ENCODE measurements around the gene RBM15. TPM values are rescaled to one million over a fixed set of nuclear protein-coding genes. Genes with fewer than 3 reads are reported as not detected.

Gene RBM15
- total RNA-seq, 1 donor from 2014 or later = 20.4 TPM

GRCh38 chr1:110305900-110306420 lies 33.2 kb upstream of the RBM15 start:
- peaks cover 27% of the 10 kb centered on the region for H3K4me1 Mint-ChIP-seq (ENCODE audit: low read depth, unreplicated experiment)
- H3K27me3 ChIP-seq (ENCODE audit: insufficient read depth, low read length) = peaks cover 13% of the 10 kb centered on the region
- no peak overlapping the region for H3K4me3 Mint-ChIP-seq (ENCODE audit: unreplicated experiment)
- TF ChIP-seq EZH2 (IDR thresholded peaks at IDR 0.05; ENCODE audit: insufficient read depth, low read length) = no peak
- TF ChIP-seq CTCF (IDR thresholded peaks at IDR 0.05; ENCODE audit: insufficient read depth, low read depth, low read length) = no peak
- H3K9me3 ChIP-seq (ENCODE audit: insufficient read depth, low read depth, low read length) = no peaks in the 10 kb centered on the region
- H3K36me3 Mint-ChIP-seq (ENCODE audit: low read depth, unreplicated experiment) = no peaks in the 10 kb centered on the region
- DNase-seq (ENCODE audit: low read depth) (no peak), FAIRE-seq (no peak)
- no peak overlapping the region for H3K9ac ChIP-seq (ENCODE audit: low read length)
- no peaks in the 10 kb centered on the region for H3K36me3 ChIP-seq (ENCODE audit: insufficient read depth, low read length)
- H3K9me3 Mint-ChIP-seq (ENCODE audit: unreplicated experiment) = peaks cover 7% of the 10 kb centered on the region
- H3K79me2 ChIP-seq (ENCODE audit: insufficient read depth, low read length) = no peaks in the 10 kb centered on the region
- no peak overlapping the region for H3K27ac Mint-ChIP-seq (ENCODE audit: unreplicated experiment)
- H4K20me1 ChIP-seq (ENCODE audit: insufficient read depth, low read length) = no peaks in the 10 kb centered on the region
- peaks cover 38% of the 10 kb centered on the region for H3K4me1 ChIP-seq (ENCODE audit: insufficient read depth, low read length)
- no peak overlapping the region for H3K4me3 ChIP-seq (ENCODE audit: insufficient read depth, low read depth, low read length)
- H2AFZ ChIP-seq (ENCODE audit: low read depth, low read length) = no peak overlapping the region
- no peak overlapping the region for H3K4me2 ChIP-seq (ENCODE audit: low read length)
- H3K27me3 Mint-ChIP-seq (ENCODE audit: low read depth, unreplicated experiment) = peaks cover 53% of the 10 kb centered on the region
- H3K27ac ChIP-seq (ENCODE audit: low read depth, low read length) = no peak overlapping the region

DNA sequence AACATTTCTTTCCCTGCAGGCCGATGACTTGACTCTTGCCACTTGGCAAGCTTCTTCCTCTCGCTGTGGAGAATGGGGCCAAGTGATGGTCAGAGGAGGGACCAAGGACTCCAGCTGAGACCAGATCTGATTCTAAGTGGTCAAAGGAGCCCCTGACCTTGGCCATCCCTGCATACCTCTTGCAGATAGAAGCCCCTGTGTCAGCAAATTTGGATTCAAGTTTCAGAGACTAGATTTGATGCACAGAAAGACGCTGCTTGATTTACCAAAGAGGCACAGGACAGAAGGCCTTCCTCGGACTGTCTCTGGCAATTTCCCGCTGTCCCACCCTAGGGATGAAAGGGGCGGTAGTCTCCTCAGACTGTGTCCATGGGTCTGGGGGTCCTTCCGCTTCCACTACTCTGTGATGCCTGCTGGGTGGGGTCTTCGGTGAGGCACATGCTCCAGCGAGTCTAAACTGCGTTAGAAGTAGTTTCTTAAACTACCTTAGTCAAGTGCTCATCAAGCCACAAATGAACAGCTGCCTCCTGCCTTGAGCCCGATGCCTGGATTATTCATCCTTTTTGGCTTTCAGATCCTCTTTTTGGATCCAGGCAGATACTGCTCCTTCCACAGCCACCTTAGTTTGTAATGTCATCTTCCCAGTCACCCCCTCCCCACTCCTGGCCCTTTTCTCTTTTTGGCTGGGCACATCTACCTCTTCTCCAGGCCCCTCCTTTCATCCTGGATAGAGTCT lies 31.8 kb upstream of the RBM15 start:
- H3K27ac Mint-ChIP-seq (ENCODE audit: unreplicated experiment) = peak overlapping the region; percentile 94
- H3K9me3 Mint-ChIP-seq (ENCODE audit: unreplicated experiment) = peaks cover 7% of the 10 kb centered on the region
- H3K27me3 ChIP-seq (ENCODE audit: insufficient read depth, low read length) = peaks cover 5% of the 10 kb centered on the region
- H3K4me3 Mint-ChIP-seq (ENCODE audit: unreplicated experiment) = no peak overlapping the region
- no peaks in the 10 kb centered on the region for H3K9me3 ChIP-seq (ENCODE audit: insufficient read depth, low read depth, low read length)
- H3K27me3 Mint-ChIP-seq (ENCODE audit: low read depth, unreplicated experiment) = peaks cover 57% of the 10 kb centered on the region
- no peaks in the 10 kb centered on the region for H4K20me1 ChIP-seq (ENCODE audit: insufficient read depth, low read length)
- TF ChIP-seq EZH2 (IDR thresholded peaks at IDR 0.05; ENCODE audit: insufficient read depth, low read length) (no peak), CTCF (IDR thresholded peaks at IDR 0.05; ENCODE audit: insufficient read depth, low read depth, low read length) (no peak)
- no peaks in the 10 kb centered on the region for H3K36me3 Mint-ChIP-seq (ENCODE audit: low read depth, unreplicated experiment)
- no peaks in the 10 kb centered on the region for H3K79me2 ChIP-seq (ENCODE audit: insufficient read depth, low read length)
- peak overlapping the region; percentile 46 for H3K9ac ChIP-seq (ENCODE audit: low read length)
- H3K4me3 ChIP-seq (ENCODE audit: insufficient read depth, low read depth, low read length) = no peak overlapping the region
- DNase-seq (ENCODE audit: low read depth) = peak; percentile 37
- peak overlapping the region; percentile 71 for H3K4me2 ChIP-seq (ENCODE audit: low read length)
- no peaks in the 10 kb centered on the region for H3K36me3 ChIP-seq (ENCODE audit: insufficient read depth, low read length)
- FAIRE-seq = no peak
- H3K4me1 Mint-ChIP-seq (ENCODE audit: low read depth, unreplicated experiment) = peaks cover 27% of the 10 kb centered on the region
- H3K4me1 ChIP-seq (ENCODE audit: insufficient read depth, low read length) = peaks cover 38% of the 10 kb centered on the region
- H3K27ac ChIP-seq (ENCODE audit: low read depth, low read length) = peak overlapping the region; percentile 72
- H2AFZ ChIP-seq (ENCODE audit: low read depth, low read length) = no peak overlapping the region

GRCh38 chr1:110308247-110308646 lies 30.9 kb upstream of the RBM15 start:
- Mint-ChIP-seq H3K36me3 (ENCODE audit: low read depth, unreplicated experiment) (no peaks in the 10 kb centered on the region), H3K27ac (ENCODE audit: unreplicated experiment) (peak overlapping the region; percentile 94), H3K4me3 (ENCODE audit: unreplicated experiment) (peak overlapping the region; percentile 13), H3K27me3 (ENCODE audit: low read depth, unreplicated experiment) (peaks cover 49% of the 10 kb centered on the region), H3K4me1 (ENCODE audit: low read depth, unreplicated experiment) (peaks cover 27% of the 10 kb centered on the region), H3K9me3 (ENCODE audit: unreplicated experiment) (peaks cover 3% of the 10 kb centered on the region)
- no peaks in the 10 kb centered on the region for H4K20me1 ChIP-seq (ENCODE audit: insufficient read depth, low read length)
- no peak overlapping the region for H3K4me3 ChIP-seq (ENCODE audit: insufficient read depth, low read depth, low read length)
- H3K27ac ChIP-seq (ENCODE audit: low read depth, low read length) = peak overlapping the region; percentile 72
- peak overlapping the region; percentile 46 for H3K9ac ChIP-seq (ENCODE audit: low read length)
- peak overlapping the region; percentile 71 for H3K4me2 ChIP-seq (ENCODE audit: low read length)
- TF ChIP-seq EZH2 (IDR thresholded peaks at IDR 0.05; ENCODE audit: insufficient read depth, low read length) (no peak), CTCF (IDR thresholded peaks at IDR 0.05; ENCODE audit: insufficient read depth, low read depth, low read length) (no peak)
- no peaks in the 10 kb centered on the region for H3K9me3 ChIP-seq (ENCODE audit: insufficient read depth, low read depth, low read length)
- H3K4me1 ChIP-seq (ENCODE audit: insufficient read depth, low read length) = peaks cover 41% of the 10 kb centered on the region
- no peaks in the 10 kb centered on the region for H3K36me3 ChIP-seq (ENCODE audit: insufficient read depth, low read length)
- peaks cover 3% of the 10 kb centered on the region for H3K27me3 ChIP-seq (ENCODE audit: insufficient read depth, low read length)
- DNase-seq (ENCODE audit: low read depth) = peak; percentile 93
- no peak for FAIRE-seq
- no peak overlapping the region for H2AFZ ChIP-seq (ENCODE audit: low read depth, low read length)
- no peaks in the 10 kb centered on the region for H3K79me2 ChIP-seq (ENCODE audit: insufficient read depth, low read length)
